GM12874 (cell line): Measurements from ENCODE around the gene ZNF280C.

Experiments used
- CTCF ChIP-seq: IDR thresholded peaks from 2 replicates; pipeline ENCODE4 v1.5.1; 2011; ENCODE audit warnings: low read depth, mild to moderate bottlenecking, control low read depth, low read length, moderate library complexity; ENCODE audit not compliant: insufficient read depth

Gene ZNF280C

DNA sequence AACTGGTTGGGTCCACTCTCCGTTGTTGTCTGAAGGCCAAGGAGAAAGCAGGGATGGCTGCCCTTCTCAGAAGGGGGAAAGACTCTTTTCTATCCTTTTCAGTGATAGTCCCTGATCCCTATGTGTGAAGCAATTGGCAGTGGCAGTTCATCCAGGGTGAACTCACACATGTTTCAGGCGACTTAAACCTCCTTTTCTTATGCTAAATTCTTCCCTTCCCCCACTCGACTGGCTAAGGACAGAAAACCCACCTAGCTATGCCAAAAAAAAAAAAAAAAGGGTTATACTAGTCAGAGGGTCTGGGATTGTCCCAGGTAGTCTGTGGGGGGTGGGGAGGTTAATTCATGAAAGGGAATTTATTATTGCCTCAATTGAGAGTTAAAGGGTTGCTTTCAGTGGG lies 12.2 kb upstream of the ZNF280C start:
- no peak for TF ChIP-seq CTCF

- no peak for TF ChIP-seq CTCF
Observed at GRCh38 chrX:130267956-130268448, 697 bp downstream of the ZNF280C start.

- no peak for TF ChIP-seq CTCF
Observed at GRCh38 chrX:130264573-130264972, 4.1 kb downstream of the ZNF280C start.

DNA sequence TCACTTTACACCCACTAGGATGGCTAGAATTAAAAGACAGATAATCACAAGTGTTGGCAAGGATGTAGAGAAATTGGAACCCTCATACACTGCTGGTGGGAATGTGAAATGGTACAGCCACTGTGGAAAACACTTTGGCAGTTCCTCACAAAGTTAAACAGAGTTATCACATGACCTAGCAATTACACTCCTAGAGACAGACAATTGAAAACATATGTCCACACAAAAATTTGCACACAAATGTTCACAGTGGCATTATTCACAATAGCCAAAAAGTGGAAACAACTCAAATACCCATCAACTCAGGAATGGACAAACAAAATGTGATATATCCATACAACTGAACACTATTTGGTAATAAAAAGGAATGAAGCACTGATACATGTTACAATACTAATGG lies 5.7 kb downstream of the ZNF280C start:
- TF ChIP-seq CTCF = no peak

GRCh38 chrX:130262231-130262630 lies 6.5 kb downstream of the ZNF280C start:
- TF ChIP-seq CTCF = no peak

DNA sequence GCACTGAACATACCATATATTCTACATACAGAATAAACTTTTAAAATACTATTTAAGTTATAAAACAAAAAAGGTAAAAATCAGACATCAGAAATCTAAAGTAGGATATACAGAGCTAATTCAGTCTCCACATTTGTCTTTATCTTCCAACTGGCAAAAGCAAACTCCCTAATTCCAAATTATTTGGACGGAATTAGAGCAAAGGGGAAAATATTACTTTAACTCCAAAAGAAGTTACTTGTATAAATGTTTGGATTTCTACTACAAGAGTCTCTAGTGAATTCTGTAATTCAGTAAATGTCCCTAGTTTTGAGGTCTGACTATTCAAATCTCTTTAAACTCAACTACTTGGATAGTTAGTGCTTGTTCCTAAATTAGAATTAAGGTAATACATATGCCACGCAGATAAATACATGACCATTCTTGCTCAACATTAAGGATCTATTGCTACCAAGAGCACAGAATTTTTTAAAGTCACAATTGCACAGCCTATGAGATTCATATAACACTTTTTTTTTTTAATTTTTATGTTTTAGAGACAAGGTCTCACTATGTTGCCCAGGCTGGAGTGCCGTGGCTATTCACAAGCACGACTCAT lies 7.3 kb downstream of the ZNF280C start:
- no peak for TF ChIP-seq CTCF

- TF ChIP-seq CTCF = no peak
Observed at GRCh38 chrX:130260316-130260715, 8.4 kb downstream of the ZNF280C start.
